Ramos (cell line): Measurements from ENCODE around the gene CLDN7.

Source experiments
- in situ Hi-C: fragments of 300-500 bp; cut with MboI; formaldehyde crosslinking; loops from one replicate; pipeline ENCODE4 v1.14.3; 2022; ENCODE audit warnings: low sequenced_read_pairs; ENCODE audit not compliant: unreplicated experiment

CLDN7 gene

GRCh38 chr17:7262192-7262934 lies at the start of gene CLDN7:
TSS of gene CLDN7 (minus strand) at chr17:7262478. CDS start at chr17:7262043, 435 bp downstream.
- in situ Hi-C loops: no loop called here

GRCh38 chr17:7311110-7311705 lies 48.9 kb upstream of the CLDN7 start:
- in situ Hi-C loops: no loop called here

- in situ Hi-C loops: no loop called here
Measured at GRCh38 chr17:7309628-7310027, 47.4 kb upstream of the CLDN7 start.

- in situ Hi-C loops: no loop called here
Measured at GRCh38 chr17:7308625-7309433, 46.6 kb upstream of the CLDN7 start.

- in situ Hi-C loops: no loop called here
Measured at GRCh38 chr17:7307686-7308624, 45.7 kb upstream of the CLDN7 start.

- in situ Hi-C loops: no loop called here
Measured at GRCh38 chr17:7306911-7307685, 44.8 kb upstream of the CLDN7 start, which contains the start of gene EIF5A. TSS of gene EIF5A (plus strand) at chr17:7307628. CDS start at chr17:7309636, 2,008 bp downstream.

- in situ Hi-C loops: no loop called here
Measured at GRCh38 chr17:7304179-7304578, 41.9 kb upstream of the CLDN7 start.

- in situ Hi-C loops: no loop called here
Measured at GRCh38 chr17:7296189-7296861, 34.0 kb upstream of the CLDN7 start.

GRCh38 chr17:7295230-7296180 lies 33.2 kb upstream of the CLDN7 start:
- in situ Hi-C loops: no loop called here

- in situ Hi-C loops: no loop called here
Measured at GRCh38 chr17:7294614-7295153, 32.4 kb upstream of the CLDN7 start, which contains the start of gene YBX2. TSS of gene YBX2 (minus strand) at chr17:7294639. CDS start at chr17:7294500, 139 bp downstream.

- in situ Hi-C loops: no loop called here
Measured at GRCh38 chr17:7293816-7294613, 31.7 kb upstream of the CLDN7 start.

GRCh38 chr17:7293159-7293558 lies 30.9 kb upstream of the CLDN7 start:
- in situ Hi-C loops: no loop called here

GRCh38 chr17:7292729-7293128 lies 30.5 kb upstream of the CLDN7 start:
- in situ Hi-C loops: no loop called here

- in situ Hi-C loops: no loop called here
Measured at GRCh38 chr17:7292194-7292593, 29.9 kb upstream of the CLDN7 start.

GRCh38 chr17:7290685-7291084 lies 28.4 kb upstream of the CLDN7 start:
- in situ Hi-C loops: no loop called here

- in situ Hi-C loops: no loop called here
Measured at GRCh38 chr17:7290166-7290565, 27.9 kb upstream of the CLDN7 start.
